ENCODE results near the gene MOXD1. TPM values are rescaled to one million over a fixed set of nuclear protein-coding genes. Genes with fewer than 3 reads are reported as not detected.

MOXD1 gene
- total RNA-seq, 4 donors from 2014 or later, result 1.2 to 4.1 (median 3.8) TPM; not detected in 1

GRCh38 chr6:132390451-132390850 lies 10.8 kb downstream of the MOXD1 start:
- Histone ChIP-seq H3K4me3 (no peak overlapping the region), H3K36me3 (no peaks in the 10 kb centered on the region), H3K27me3 (no peaks in the 10 kb centered on the region), H3K4me1 (no peaks in the 10 kb centered on the region), H3K9me3 (no peaks in the 10 kb centered on the region), H3K27ac (no peak overlapping the region)
- TF ChIP-seq POLR2A (IDR thresholded peaks at IDR 0.05), result no peak
- TF ChIP-seq CTCF (IDR thresholded peaks at IDR 0.05), result no peak
- no peak for DNase-seq

- Histone ChIP-seq H3K27ac (no peak overlapping the region), H3K9me3 (no peaks in the 10 kb centered on the region), H3K4me1 (no peaks in the 10 kb centered on the region), H3K27me3 (no peaks in the 10 kb centered on the region), H3K4me3 (no peak overlapping the region), H3K36me3 (no peaks in the 10 kb centered on the region)
- no peak for DNase-seq
- no peak for TF ChIP-seq POLR2A (IDR thresholded peaks at IDR 0.05)
- TF ChIP-seq CTCF (IDR thresholded peaks at IDR 0.05), result no peak
Observed at GRCh38 chr6:132390017-132390416, 11.3 kb downstream of the MOXD1 start.

- Histone ChIP-seq H3K9me3 (no peaks in the 10 kb centered on the region), H3K4me1 (no peaks in the 10 kb centered on the region), H3K27ac (no peak overlapping the region), H3K4me3 (no peak overlapping the region), H3K27me3 (no peaks in the 10 kb centered on the region), H3K36me3 (no peaks in the 10 kb centered on the region)
- no peak for DNase-seq
- TF ChIP-seq POLR2A (IDR thresholded peaks at IDR 0.05) (no peak), CTCF (IDR thresholded peaks at IDR 0.05) (no peak)
Observed at GRCh38 chr6:132388291-132388690, 13.0 kb downstream of the MOXD1 start.

- Histone ChIP-seq H3K27me3 (no peaks in the 10 kb centered on the region), H3K36me3 (no peaks in the 10 kb centered on the region), H3K9me3 (no peaks in the 10 kb centered on the region), H3K4me3 (no peak overlapping the region), H3K27ac (no peak overlapping the region), H3K4me1 (no peaks in the 10 kb centered on the region)
- DNase-seq, result no peak
- no peak for TF ChIP-seq CTCF (IDR thresholded peaks at IDR 0.05)
- TF ChIP-seq POLR2A (IDR thresholded peaks at IDR 0.05), result no peak
Observed at GRCh38 chr6:132382630-132383175, 18.6 kb downstream of the MOXD1 start.

GRCh38 chr6:132381381-132381780 lies 19.9 kb downstream of the MOXD1 start:
- Histone ChIP-seq H3K9me3 (no peaks in the 10 kb centered on the region), H3K4me1 (no peaks in the 10 kb centered on the region), H3K27me3 (no peaks in the 10 kb centered on the region), H3K27ac (no peak overlapping the region), H3K36me3 (no peaks in the 10 kb centered on the region), H3K4me3 (no peak overlapping the region)
- DNase-seq, result no peak
- TF ChIP-seq POLR2A (IDR thresholded peaks at IDR 0.05) (no peak), CTCF (IDR thresholded peaks at IDR 0.05) (no peak)
